Ovary (tissue), 9 donors: ENCODE measurements around the gene PODXL2. TPM values are rescaled to one million over a fixed set of nuclear protein-coding genes. Genes with fewer than 3 reads are reported as not detected.

Experiments
- DNase-seq, 5 donors: peaks; one replicate each; pipeline ENCODE4 v3.0.0-alpha.2; 2019 to 2020
- H3K27ac ChIP-seq, 2 donors: fragments of 200-600 bp; one replicate each; pipeline versions ENCODE4 v1.5.1 to v1.8.0; 2019 to 2022
- H3K27me3 ChIP-seq: fragments of 200-600 bp; one replicate; pipeline ENCODE4 v1.8.0; 2022
- H3K36me3 ChIP-seq: fragments of 200-600 bp; sonication (generic); one replicate; pipeline ENCODE4 v1.5.1; 2019
- H3K4me1 ChIP-seq: one replicate; pipeline ENCODE4 v1.8.1; 2013; ENCODE audit warnings: mild to moderate bottlenecking, moderate library complexity; ENCODE audit not compliant: insufficient read depth
- H3K4me3 ChIP-seq: fragments of 200-600 bp; sonication (generic); one replicate; pipeline ENCODE4 v1.5.1; 2017
- H3K9me3 ChIP-seq, 2 donors: fragments of 200-600 bp in 1 of 2; sonication (generic) in 1 of 2; one replicate each; pipeline versions ENCODE4 v1.5.1 to v1.8.1; 2013 to 2019; ENCODE audit warnings: mild to moderate bottlenecking in 1 of 2, moderate library complexity in 1 of 2
- EP300 ChIP-seq: sonication (generic); formaldehyde crosslinking; IDR thresholded peaks from one replicate; pipeline ENCODE4 v1.6.1; 2017; ENCODE audit warnings: antibody characterized with exemption
- POLR2A ChIP-seq: fragments of 450-650 bp; IDR thresholded peaks from one replicate; pipeline ENCODE4 v1.6.1; 2017; ENCODE audit warnings: antibody characterized with exemption, mild to moderate bottlenecking, moderate library complexity
- WGBS, 3 donors: extraction: QIAGEN DNeasy Blood & Tissue Kit in 1 of 3; methylation state at CpG; one replicate each; pipeline versions ENCODE4 v1.1.5 to v1.1.7; 2013 to 2017; 5-methylcytosine and 5-hydroxymethylcytosine counted together
- intact Hi-C, 4 donors: fragments of 100-400 bp; cut with DNase I; formaldehyde crosslinking; loops; one replicate each; pipeline versions ENCODE4 v1.11.0 to v1.15.1; 2022 to 2023
- polyA plus RNA-seq, 2 donors: library from polyadenylated mRNA; stranded (reverse); fragments of 200-250 nt in 1 of 2; fragments of 350-450 nt in 1 of 2; fragmentation: Illumina TruSeq in 1 of 2; extraction: RNeasy Lipid Tissue Mini Kit (QIAGEN cat#74804) in 1 of 2; gene quantifications; one replicate each; pipeline ENCODE4 v1.2.3, GENCODE V29; 2013 to 2014
- total RNA-seq, 7 donors: library from RNA; depleted of rRNA in 2 of 7; stranded (reverse); fragments of >200 nt in 2 of 7; fragmentation: NEBNext Ultra II Directional in 3 of 7; extraction: Animal tissue kit (Norgen Biotek cat#: 25700) in 3 of 7; gene quantifications; one replicate each; pipeline versions ENCODE4 v1.1.0 to v1.2.4, GENCODE V29; 2016 to 2023
- TF ChIP-seq, protein P1 (sequence below), 3 donors: fragments of 450-650 bp in 2 of 3; fragments of 200-600 bp in 1 of 3; IDR thresholded peaks; one replicate each; pipeline versions ENCODE4 v1.5.1 to v1.8.0; 2016 to 2022; ENCODE audit warnings: antibody characterized with exemption in 3 of 3, mild to moderate bottlenecking in 1 of 3
- donor health status: DM: no; HTN: no; CAD: no; lungs with moderate emphysema.
- donor health status: DM: no; HTN: no; CAD: no.
- donor health status: Bipolar disorder and iron deficiency.
- donor health status: DM: yes; HTN: yes; CAD: no.
- donor health status: DM: no; HTN: no; CAD: no.
- donor health status: DM: yes; HTN: yes; CAD: no.

The PODXL2 gene
- total and polyA plus RNA-seq, 9 donors, result 5.3 to 14.3 (median 8.9) TPM

DNA sequence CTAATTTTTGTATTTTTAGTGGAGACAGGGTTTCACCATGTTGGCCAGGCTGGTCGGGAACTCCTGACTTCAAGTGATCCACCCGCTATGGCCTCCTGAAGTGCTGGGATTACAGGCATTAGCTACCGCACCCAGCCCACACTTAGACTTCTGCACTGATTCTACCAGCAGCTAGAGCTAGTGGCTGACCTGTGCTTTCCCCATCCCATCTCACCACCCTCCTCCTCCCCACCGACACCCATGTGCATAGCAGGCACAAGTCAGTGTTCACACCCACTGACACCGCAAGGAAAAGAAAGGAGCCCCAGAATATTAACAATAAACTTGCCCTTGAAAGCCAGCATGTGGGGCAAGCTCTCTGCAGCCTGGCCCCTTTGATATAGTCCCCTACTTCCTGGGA lies 32.6 kb downstream of the PODXL2 start:
- H3K36me3 ChIP-seq, result no peaks in the 10 kb centered on the region
- WGBS, 3 donors, result 90 to 96% (median 91%) methylated on average over 5 of the region's 5 CpGs
- DNase-seq, result no peak
- no peaks in the 10 kb centered on the region for H3K9me3 ChIP-seq
- H3K27me3 ChIP-seq, result no peaks in the 10 kb centered on the region
- TF ChIP-seq POLR2A (no peak), EP300 (no peak)
- TF ChIP-seq, protein P1, sequence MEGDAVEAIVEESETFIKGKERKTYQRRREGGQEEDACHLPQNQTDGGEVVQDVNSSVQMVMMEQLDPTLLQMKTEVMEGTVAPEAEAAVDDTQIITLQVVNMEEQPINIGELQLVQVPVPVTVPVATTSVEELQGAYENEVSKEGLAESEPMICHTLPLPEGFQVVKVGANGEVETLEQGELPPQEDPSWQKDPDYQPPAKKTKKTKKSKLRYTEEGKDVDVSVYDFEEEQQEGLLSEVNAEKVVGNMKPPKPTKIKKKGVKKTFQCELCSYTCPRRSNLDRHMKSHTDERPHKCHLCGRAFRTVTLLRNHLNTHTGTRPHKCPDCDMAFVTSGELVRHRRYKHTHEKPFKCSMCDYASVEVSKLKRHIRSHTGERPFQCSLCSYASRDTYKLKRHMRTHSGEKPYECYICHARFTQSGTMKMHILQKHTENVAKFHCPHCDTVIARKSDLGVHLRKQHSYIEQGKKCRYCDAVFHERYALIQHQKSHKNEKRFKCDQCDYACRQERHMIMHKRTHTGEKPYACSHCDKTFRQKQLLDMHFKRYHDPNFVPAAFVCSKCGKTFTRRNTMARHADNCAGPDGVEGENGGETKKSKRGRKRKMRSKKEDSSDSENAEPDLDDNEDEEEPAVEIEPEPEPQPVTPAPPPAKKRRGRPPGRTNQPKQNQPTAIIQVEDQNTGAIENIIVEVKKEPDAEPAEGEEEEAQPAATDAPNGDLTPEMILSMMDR (IDR thresholded peaks at IDR 0.05), result no peak
- no peak overlapping the region for H3K27ac ChIP-seq
- no peaks in the 10 kb centered on the region for H3K4me1 ChIP-seq
- no peak overlapping the region for H3K4me3 ChIP-seq
- intact Hi-C loops, result no loop called here

- Histone ChIP-seq H3K9me3 (no peaks in the 10 kb centered on the region), H3K36me3 (no peaks in the 10 kb centered on the region), H3K4me3 (no peak overlapping the region), H3K27me3 (no peaks in the 10 kb centered on the region), H3K27ac (no peak overlapping the region), H3K4me1 (no peaks in the 10 kb centered on the region)
- TF ChIP-seq, protein P1 (IDR thresholded peaks at IDR 0.05), result no peak
- no peak for TF ChIP-seq EP300
- TF ChIP-seq POLR2A, result no peak
- no peak for DNase-seq
- intact Hi-C loops, result no loop called here
- WGBS, 3 donors, result 81 to 85% (median 82%) methylated on average over 11 of the region's 11 CpGs
Measured at GRCh38 chr3:127662001-127662469, 33.0 kb downstream of the PODXL2 start.

DNA sequence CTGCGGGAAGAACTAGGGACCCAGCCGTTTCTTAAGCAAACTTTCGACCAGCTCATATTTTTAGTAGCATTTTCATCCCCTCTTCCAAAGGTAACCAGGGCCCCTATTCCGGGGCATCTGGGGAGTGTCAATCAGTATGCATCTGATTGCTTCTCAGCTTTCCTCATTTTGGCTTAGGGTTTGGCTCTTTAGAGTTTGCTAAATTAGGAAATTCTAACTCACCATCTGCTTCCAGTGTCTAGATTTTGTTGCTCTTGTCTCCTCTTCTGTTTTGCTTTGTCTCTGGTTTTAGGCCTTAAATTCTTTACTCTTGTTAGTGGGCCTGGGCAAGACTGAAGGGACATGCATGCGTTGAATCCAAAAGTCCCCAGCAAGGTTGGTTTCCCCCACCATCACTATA lies 34.2 kb downstream of the PODXL2 start:
- intact Hi-C loops, result no loop called here
- no peak for DNase-seq
- Histone ChIP-seq H3K27ac (no peak overlapping the region), H3K9me3 (no peaks in the 10 kb centered on the region), H3K27me3 (no peaks in the 10 kb centered on the region), H3K4me1 (no peaks in the 10 kb centered on the region), H3K4me3 (no peak overlapping the region), H3K36me3 (no peaks in the 10 kb centered on the region)
- WGBS, 3 donors, result 50 to 74% (median 58%) methylated on average over 5 of the region's 5 CpGs
- no peak for TF ChIP-seq EP300
- TF ChIP-seq POLR2A, result no peak
- TF ChIP-seq, protein P1 (IDR thresholded peaks at IDR 0.05), result no peak

DNA sequence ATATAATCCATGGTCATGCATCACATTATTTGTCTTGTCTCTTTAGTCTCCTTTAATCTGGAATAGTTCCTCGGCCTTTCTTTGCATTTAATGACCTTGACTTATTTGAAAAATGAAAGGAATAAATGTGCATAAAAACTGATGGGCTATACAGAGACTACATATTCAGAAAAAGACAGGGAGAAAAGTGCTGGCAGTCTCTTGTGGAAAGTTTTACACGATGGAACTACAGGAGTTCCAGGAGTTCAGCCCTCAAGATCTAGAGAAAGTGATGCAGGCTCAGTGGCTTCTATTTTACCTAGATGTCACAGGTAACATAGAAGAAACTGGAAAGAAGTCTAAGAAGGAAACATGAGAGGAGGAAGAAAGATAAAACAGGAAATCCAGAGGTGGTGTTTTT lies 36.2 kb downstream of the PODXL2 start:
- no peaks in the 10 kb centered on the region for H3K27me3 ChIP-seq
- no peak for DNase-seq
- H3K9me3 ChIP-seq, result no peaks in the 10 kb centered on the region
- no peaks in the 10 kb centered on the region for H3K36me3 ChIP-seq
- no peak overlapping the region for H3K27ac ChIP-seq
- H3K4me3 ChIP-seq, result no peak overlapping the region
- intact Hi-C loops, result no loop called here
- TF ChIP-seq EP300 (no peak), POLR2A (no peak)
- TF ChIP-seq, protein P1 (IDR thresholded peaks at IDR 0.05), result no peak
- WGBS, 3 donors, result 68 to 72% (median 70%) methylated on average over 2 of the region's 2 CpGs
- no peaks in the 10 kb centered on the region for H3K4me1 ChIP-seq
